ENCODE data around the gene ACTL10.

DNA sequence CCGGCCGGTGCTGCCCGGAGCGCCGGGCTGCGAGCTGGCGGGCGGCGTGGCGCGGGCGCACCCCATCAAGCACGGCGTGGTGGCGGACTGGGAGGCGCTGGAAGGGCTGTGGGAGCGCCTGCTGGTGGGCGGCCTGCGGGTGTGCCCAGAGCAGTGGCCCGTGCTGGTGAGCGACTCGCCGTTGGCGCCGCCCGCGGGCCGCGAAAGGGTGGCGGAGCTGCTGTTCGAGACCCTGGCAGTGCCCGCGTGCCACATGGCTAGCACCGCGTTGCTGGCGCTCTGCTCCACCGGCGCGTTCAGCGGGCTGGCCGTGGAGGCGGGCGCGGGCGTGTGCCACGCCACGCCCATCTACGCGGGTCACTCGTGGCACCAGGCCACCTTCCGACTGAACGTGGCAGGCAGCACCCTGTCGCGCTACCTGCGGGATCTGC lies 517 bp downstream of the ACTL10 start:
- TF ChIP-seq, protein P1, sequence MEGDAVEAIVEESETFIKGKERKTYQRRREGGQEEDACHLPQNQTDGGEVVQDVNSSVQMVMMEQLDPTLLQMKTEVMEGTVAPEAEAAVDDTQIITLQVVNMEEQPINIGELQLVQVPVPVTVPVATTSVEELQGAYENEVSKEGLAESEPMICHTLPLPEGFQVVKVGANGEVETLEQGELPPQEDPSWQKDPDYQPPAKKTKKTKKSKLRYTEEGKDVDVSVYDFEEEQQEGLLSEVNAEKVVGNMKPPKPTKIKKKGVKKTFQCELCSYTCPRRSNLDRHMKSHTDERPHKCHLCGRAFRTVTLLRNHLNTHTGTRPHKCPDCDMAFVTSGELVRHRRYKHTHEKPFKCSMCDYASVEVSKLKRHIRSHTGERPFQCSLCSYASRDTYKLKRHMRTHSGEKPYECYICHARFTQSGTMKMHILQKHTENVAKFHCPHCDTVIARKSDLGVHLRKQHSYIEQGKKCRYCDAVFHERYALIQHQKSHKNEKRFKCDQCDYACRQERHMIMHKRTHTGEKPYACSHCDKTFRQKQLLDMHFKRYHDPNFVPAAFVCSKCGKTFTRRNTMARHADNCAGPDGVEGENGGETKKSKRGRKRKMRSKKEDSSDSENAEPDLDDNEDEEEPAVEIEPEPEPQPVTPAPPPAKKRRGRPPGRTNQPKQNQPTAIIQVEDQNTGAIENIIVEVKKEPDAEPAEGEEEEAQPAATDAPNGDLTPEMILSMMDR (conservative IDR thresholded peaks at IDR 0.05; ENCODE audit: low read length) = no peak
- TF ChIP-seq EZH2phosphoT487 (IDR thresholded peaks at IDR 0.05; ENCODE audit: borderline replicate concordance, low read depth, low read length) = no peak
